ENCODE data around the gene GOLGA2. TPM values are rescaled to one million over a fixed set of nuclear protein-coding genes. Genes with fewer than 3 reads are reported as not detected.
A peak's percentile ranks its signal among the peaks of the same experiment; 100 is the strongest.

The GOLGA2 gene
- total RNA-seq, 1 experiment from 2014 or later = 87.0 TPM

- intact Hi-C loops (cut with micrococcal nuclease; ENCODE audit: unreplicated experiment) = no loop called here
- CTCF ChIA-PET = no interaction called here
- Histone ChIP-seq H3K4me1 (ENCODE audit: insufficient read depth, low read length, poor library complexity, severe bottlenecking) (peaks cover 3% of the 10 kb centered on the region), H3K27ac (ENCODE audit: low read depth, low read length, poor library complexity, severe bottlenecking) (no peak overlapping the region), H3K4me3 (ENCODE audit: low read depth, low read length, poor library complexity, severe bottlenecking) (no peak overlapping the region), H3K9me3 (ENCODE audit: low read depth, low read length, poor library complexity, severe bottlenecking) (no peaks in the 10 kb centered on the region), H3K27me3 (replicated peaks; ENCODE audit: insufficient read depth, low read depth, low read length, poor library complexity) (no peaks in the 10 kb centered on the region), H3K36me3 (ENCODE audit: insufficient read depth, low read length, poor library complexity, severe bottlenecking) (no peaks in the 10 kb centered on the region)
- DNase-seq (ENCODE audit: low spot score) = no peak
- no TSS peak for BruUV-seq (replicated peaks)
- POLR2A ChIA-PET (ENCODE audit: low non-redundant PET) = interaction anchor here (0.7 kb wide), 1 partner anchor 210 kb away, joined by 13 read pairs; no protein-coding TSS in a partner anchor
- no peak for TF ChIP-seq EZH2 (IDR thresholded peaks at IDR 0.05; ENCODE audit: borderline replicate concordance, low read depth, low read length, poor library complexity, severe bottlenecking)
- no peak for TF ChIP-seq CTCF (conservative IDR thresholded peaks at IDR 0.05; ENCODE audit: low read depth, low read length)
Observed at GRCh38 chr9:128208386-128208785, 67.4 kb downstream of the GOLGA2 start.

GRCh38 chr9:128206916-128207910, 68.6 kb downstream of the GOLGA2 start:
- BruUV-seq (replicated peaks) = no TSS peak
- no peaks in the 10 kb centered on the region for H3K9me3 ChIP-seq (ENCODE audit: low read depth, low read length, poor library complexity, severe bottlenecking)
- H3K27ac ChIP-seq (ENCODE audit: low read depth, low read length, poor library complexity, severe bottlenecking) = no peak overlapping the region
- no peak for TF ChIP-seq EZH2 (IDR thresholded peaks at IDR 0.05; ENCODE audit: borderline replicate concordance, low read depth, low read length, poor library complexity, severe bottlenecking)
- TF ChIP-seq CTCF (conservative IDR thresholded peaks at IDR 0.05; ENCODE audit: low read depth, low read length) = no peak
- CTCF ChIA-PET = no interaction called here
- no peaks in the 10 kb centered on the region for H3K27me3 ChIP-seq (replicated peaks; ENCODE audit: insufficient read depth, low read depth, low read length, poor library complexity)
- H3K4me3 ChIP-seq (ENCODE audit: low read depth, low read length, poor library complexity, severe bottlenecking) = no peak overlapping the region
- POLR2A ChIA-PET (ENCODE audit: low non-redundant PET) = no interaction called here
- DNase-seq (ENCODE audit: low spot score) = no peak
- intact Hi-C loops (cut with micrococcal nuclease; ENCODE audit: unreplicated experiment) = loop anchor here (2.0 kb wide), 1 partner anchor 44 kb away; no protein-coding TSS in a partner anchor
- peaks cover 3% of the 10 kb centered on the region for H3K4me1 ChIP-seq (ENCODE audit: insufficient read depth, low read length, poor library complexity, severe bottlenecking)
- no peaks in the 10 kb centered on the region for H3K36me3 ChIP-seq (ENCODE audit: insufficient read depth, low read length, poor library complexity, severe bottlenecking)

GRCh38 chr9:128206484-128206883, 69.3 kb downstream of the GOLGA2 start:
- no peak for DNase-seq (ENCODE audit: low spot score)
- intact Hi-C loops (cut with micrococcal nuclease; ENCODE audit: unreplicated experiment) = loop anchor here (2.0 kb wide), 1 partner anchor 44 kb away; no protein-coding TSS in a partner anchor
- ChIA-PET POLR2A (ENCODE audit: low non-redundant PET) (no interaction called here), CTCF (no interaction called here)
- no peak for TF ChIP-seq CTCF (conservative IDR thresholded peaks at IDR 0.05; ENCODE audit: low read depth, low read length)
- TF ChIP-seq EZH2 (IDR thresholded peaks at IDR 0.05; ENCODE audit: borderline replicate concordance, low read depth, low read length, poor library complexity, severe bottlenecking) = no peak
- Histone ChIP-seq H3K9me3 (ENCODE audit: low read depth, low read length, poor library complexity, severe bottlenecking) (no peaks in the 10 kb centered on the region), H3K4me1 (ENCODE audit: insufficient read depth, low read length, poor library complexity, severe bottlenecking) (peaks cover 3% of the 10 kb centered on the region), H3K36me3 (ENCODE audit: insufficient read depth, low read length, poor library complexity, severe bottlenecking) (no peaks in the 10 kb centered on the region), H3K27me3 (replicated peaks; ENCODE audit: insufficient read depth, low read depth, low read length, poor library complexity) (no peaks in the 10 kb centered on the region), H3K4me3 (ENCODE audit: low read depth, low read length, poor library complexity, severe bottlenecking) (no peak overlapping the region), H3K27ac (ENCODE audit: low read depth, low read length, poor library complexity, severe bottlenecking) (no peak overlapping the region)
- BruUV-seq (replicated peaks) = no TSS peak

Small RNA genes within 50 kb of the gene (microRNA-seq; reads per million reads assigned to microRNA genes)
- gene MIR199B (20.0 reads per million, percentile 42 among the genes with 10 or more reads in this experiment), gene MIR3154 (not detected)

Other genes with a start within 250 kb of the GOLGA2 start
- gene NAIF1, start 208.7 kb downstream of the GOLGA2 start, total RNA-seq (2021) = 9.3 and 10.8 TPM in 2 replicates
- 24.7 and 26.1 TPM in 2 replicates for gene SLC25A25, start 207.8 kb downstream of the GOLGA2 start, total RNA-seq (2021)
- 120 and 122 TPM in 2 replicates for gene PTGES2, start 148.3 kb downstream of the GOLGA2 start, total RNA-seq (2021)
- not detected in 2 replicates for gene LCN2, start 126.6 kb downstream of the GOLGA2 start, total RNA-seq (2021)
- 41.9 and 50.2 TPM in 2 replicates for gene BBLN, start 115.7 kb downstream of the GOLGA2 start, total RNA-seq (2021)
- gene CIZ1, start 84.4 kb downstream of the GOLGA2 start, total RNA-seq (2021) = 158 and 161 TPM in 2 replicates
- 7.6 and 11.8 TPM in 2 replicates for gene DNM1, start 72.6 kb downstream of the GOLGA2 start, total RNA-seq (2021)
- 19.0 and 24.2 TPM in 2 replicates for gene SWI5, start 269 bp upstream of the GOLGA2 start, total RNA-seq (2021)
- 47.8 and 57.4 TPM in 2 replicates for gene TRUB2, start 46.4 kb upstream of the GOLGA2 start, total RNA-seq (2021)
- 58.2 and 62.8 TPM in 2 replicates for gene COQ4, start 46.8 kb upstream of the GOLGA2 start, total RNA-seq (2021)
- 35.4 and 39.1 TPM in 2 replicates for gene SLC27A4, start 64.5 kb upstream of the GOLGA2 start, total RNA-seq (2021)
- gene URM1, start 95.4 kb upstream of the GOLGA2 start, total RNA-seq (2021) = 67.0 and 84.8 TPM in 2 replicates
- 10.1 and 14.7 TPM in 2 replicates for gene CERCAM, start 144.8 kb upstream of the GOLGA2 start, total RNA-seq (2021)
- 80.6 and 83.1 TPM in 2 replicates for gene ODF2, start 180.0 kb upstream of the GOLGA2 start, total RNA-seq (2021)
- 52.1 and 52.3 TPM in 2 replicates for gene GLE1, start 228.7 kb upstream of the GOLGA2 start, total RNA-seq (2021)

Data from A673 (cell line).